Brain microvascular endothelial cell (primary cell): ENCODE data around the gene NFIX.

Experiments used
- DNase-seq: peaks from one replicate; pipeline ENCODE4 v3.0.0-alpha.2; 2020
- H3K27ac ChIP-seq: fragments of 250-450 bp; sonication (Bioruptor Pico); 2 replicates; pipeline ENCODE4 v1.5.1; 2020; ENCODE audit warnings: mild to moderate bottlenecking, moderate library complexity
- H3K27me3 ChIP-seq: fragments of 250-450 bp; sonication (Bioruptor Pico); replicated peaks from 2 replicates; pipeline ENCODE4 v1.5.1; 2020; ENCODE audit warnings: mild to moderate bottlenecking
- H3K36me3 ChIP-seq: fragments of 250-450 bp; sonication (Bioruptor Pico); replicated peaks from 2 replicates; pipeline ENCODE4 v1.5.1; 2020; ENCODE audit warnings: mild to moderate bottlenecking
- H3K4me3 ChIP-seq: 2 replicates; pipeline ENCODE4 v1.5.1; 2011; ENCODE audit warnings: low read depth, mild to moderate bottlenecking, control low read depth, low read length, moderate library complexity
- CTCF ChIP-seq: IDR thresholded peaks from 2 replicates; pipeline ENCODE4 v1.5.1; 2011; ENCODE audit warnings: low read depth, mild to moderate bottlenecking, moderate library complexity, low read length, control low read depth, inconsistent platforms; ENCODE audit errors: missing control alignments
- in situ Hi-C: cut with HindIII; loops from 2 replicates; pipeline ENCODE4 v1.10.0; 2017; ENCODE audit warnings: low sequenced_read_pairs, low pct_ligation_motif_present

The NFIX gene

GRCh38 chr19:13066226-13066625, 71.0 kb downstream of the NFIX start:
- Histone ChIP-seq H3K27me3 (no peaks in the 10 kb centered on the region), H3K36me3 (no peaks in the 10 kb centered on the region), H3K27ac (no peak overlapping the region), H3K4me3 (no peak overlapping the region)
- in situ Hi-C loops, result no loop called here
- no peak for DNase-seq
- no peak for TF ChIP-seq CTCF

- Histone ChIP-seq H3K36me3 (no peaks in the 10 kb centered on the region), H3K27ac (no peak overlapping the region)
- in situ Hi-C loops, result no loop called here
Observed at GRCh38 chr19:13066933-13067807, 71.9 kb downstream of the NFIX start.

GRCh38 chr19:13068085-13068846, 73.0 kb downstream of the NFIX start:
- no peak overlapping the region for H3K4me3 ChIP-seq
- no peak overlapping the region for H3K27ac ChIP-seq
- H3K27me3 ChIP-seq, result no peaks in the 10 kb centered on the region
- no peak for DNase-seq
- in situ Hi-C loops, result no loop called here
- no peak for TF ChIP-seq CTCF
- H3K36me3 ChIP-seq, result no peaks in the 10 kb centered on the region

More at GRCh38 chr19:13066933-13067807, 71.9 kb downstream of the NFIX start:
- Histone ChIP-seq H3K4me3 (no peak overlapping the region), H3K27me3 (no peaks in the 10 kb centered on the region)
- TF ChIP-seq CTCF, result no peak
- DNase-seq, result no peak

GRCh38 chr19:13069415-13070359, 74.4 kb downstream of the NFIX start:
- in situ Hi-C loops, result no loop called here
- H3K4me3 ChIP-seq, result no peak overlapping the region
- H3K36me3 ChIP-seq, result peaks cover 3% of the 10 kb centered on the region
- no peak overlapping the region for H3K27ac ChIP-seq
- DNase-seq, result no peak
- no peaks in the 10 kb centered on the region for H3K27me3 ChIP-seq
- peak; percentile 30 for TF ChIP-seq CTCF

- H3K27me3 ChIP-seq, result no peaks in the 10 kb centered on the region
- TF ChIP-seq CTCF, result no peak
- H3K27ac ChIP-seq, result no peak overlapping the region
- DNase-seq, result no peak
- in situ Hi-C loops, result no loop called here
- H3K4me3 ChIP-seq, result no peak overlapping the region
- H3K36me3 ChIP-seq, result peaks cover 3% of the 10 kb centered on the region
Observed at GRCh38 chr19:13070425-13071140, 75.3 kb downstream of the NFIX start.
